Astrocyte of the spinal cord (primary cell): Measurements from ENCODE around the gene IL15RA.

Experiments used
- DNase-seq: peaks from one replicate; pipeline ENCODE4 v3.0.0; 2011; ENCODE audit warnings: low read depth, low spot score
- H3K4me3 ChIP-seq: 2 replicates; pipeline ENCODE4 v1.5.1; 2011; ENCODE audit warnings: low read depth, mild to moderate bottlenecking, low read length, moderate library complexity
- in situ Hi-C: cut with HindIII; loops from 2 replicates; pipeline ENCODE4 v1.10.0; 2017; ENCODE audit warnings: low sequenced_read_pairs
- TF ChIP-seq, protein P1 (sequence below): IDR thresholded peaks from 2 replicates; pipeline ENCODE4 v1.5.1; 2012; ENCODE audit warnings: low read depth, mild to moderate bottlenecking, low read length, inconsistent platforms

IL15RA gene

DNA sequence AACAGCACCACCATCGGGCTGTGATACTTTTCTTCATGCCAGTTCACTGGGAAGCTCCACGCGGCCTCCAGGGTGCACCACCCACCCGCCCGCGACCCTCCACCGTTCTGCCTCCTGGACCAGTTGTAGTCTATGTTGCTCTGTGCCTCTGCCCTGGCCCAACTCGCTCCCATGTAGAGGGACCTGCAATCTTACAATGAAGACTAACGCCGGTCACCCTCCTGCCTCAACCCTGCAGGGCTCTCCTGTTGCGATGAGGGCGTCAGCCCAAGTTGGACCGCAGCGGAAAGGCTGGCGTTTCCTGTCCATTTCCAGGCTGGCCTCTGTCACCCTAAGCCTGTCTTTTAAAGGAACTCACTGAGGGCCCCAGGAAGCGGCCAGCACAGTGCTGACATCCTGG lies 34.9 kb downstream of the IL15RA start:
- DNase-seq, result no peak
- in situ Hi-C loops, result no loop called here
- TF ChIP-seq, protein P1, sequence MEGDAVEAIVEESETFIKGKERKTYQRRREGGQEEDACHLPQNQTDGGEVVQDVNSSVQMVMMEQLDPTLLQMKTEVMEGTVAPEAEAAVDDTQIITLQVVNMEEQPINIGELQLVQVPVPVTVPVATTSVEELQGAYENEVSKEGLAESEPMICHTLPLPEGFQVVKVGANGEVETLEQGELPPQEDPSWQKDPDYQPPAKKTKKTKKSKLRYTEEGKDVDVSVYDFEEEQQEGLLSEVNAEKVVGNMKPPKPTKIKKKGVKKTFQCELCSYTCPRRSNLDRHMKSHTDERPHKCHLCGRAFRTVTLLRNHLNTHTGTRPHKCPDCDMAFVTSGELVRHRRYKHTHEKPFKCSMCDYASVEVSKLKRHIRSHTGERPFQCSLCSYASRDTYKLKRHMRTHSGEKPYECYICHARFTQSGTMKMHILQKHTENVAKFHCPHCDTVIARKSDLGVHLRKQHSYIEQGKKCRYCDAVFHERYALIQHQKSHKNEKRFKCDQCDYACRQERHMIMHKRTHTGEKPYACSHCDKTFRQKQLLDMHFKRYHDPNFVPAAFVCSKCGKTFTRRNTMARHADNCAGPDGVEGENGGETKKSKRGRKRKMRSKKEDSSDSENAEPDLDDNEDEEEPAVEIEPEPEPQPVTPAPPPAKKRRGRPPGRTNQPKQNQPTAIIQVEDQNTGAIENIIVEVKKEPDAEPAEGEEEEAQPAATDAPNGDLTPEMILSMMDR, result no peak
- H3K4me3 ChIP-seq, result no peak overlapping the region

DNA sequence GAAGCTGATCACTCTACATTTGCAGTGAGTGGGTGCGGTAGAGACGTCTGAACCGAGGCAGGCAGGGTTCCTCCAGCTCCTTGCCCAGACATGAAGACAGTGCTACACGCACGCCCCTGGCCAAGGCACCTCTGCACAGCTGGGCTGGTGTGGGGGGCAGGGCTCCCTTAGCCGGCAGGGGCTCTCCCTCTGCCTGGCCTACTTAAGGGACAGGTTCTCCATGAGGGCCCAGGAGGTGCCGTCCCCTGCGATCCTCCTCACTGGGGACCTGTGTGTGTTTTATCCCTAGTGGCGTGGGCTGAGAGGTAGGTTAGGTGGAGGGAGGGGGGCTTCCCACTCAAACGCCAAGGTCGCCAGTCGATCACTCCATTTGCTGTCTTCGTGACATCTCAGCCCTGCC lies 35.3 kb downstream of the IL15RA start:
- H3K4me3 ChIP-seq, result no peak overlapping the region
- no peak for DNase-seq
- in situ Hi-C loops, result no loop called here
- TF ChIP-seq, protein P1, result no peak

DNA sequence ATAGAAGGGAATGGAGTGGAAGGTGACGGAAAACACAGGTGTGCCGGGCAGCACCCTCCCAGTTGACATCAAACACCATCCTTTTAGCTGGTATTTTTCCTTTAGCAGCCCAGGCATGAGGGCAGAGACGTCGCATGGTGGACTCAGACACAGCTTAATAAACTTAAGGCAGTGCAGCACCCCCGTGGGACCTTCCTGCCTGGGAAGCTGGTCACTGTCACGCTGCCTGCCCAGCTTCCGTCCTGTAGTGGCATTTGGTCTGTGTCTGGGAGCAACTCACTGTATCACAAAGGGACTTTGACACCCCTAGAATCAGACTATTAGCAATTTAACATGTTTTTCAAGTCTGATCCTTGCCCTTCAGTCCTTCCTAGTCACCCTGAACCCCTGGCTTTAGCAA lies 35.8 kb downstream of the IL15RA start:
- DNase-seq, result no peak
- H3K4me3 ChIP-seq, result no peak overlapping the region
- TF ChIP-seq, protein P1, result no peak
- in situ Hi-C loops, result no loop called here

DNA sequence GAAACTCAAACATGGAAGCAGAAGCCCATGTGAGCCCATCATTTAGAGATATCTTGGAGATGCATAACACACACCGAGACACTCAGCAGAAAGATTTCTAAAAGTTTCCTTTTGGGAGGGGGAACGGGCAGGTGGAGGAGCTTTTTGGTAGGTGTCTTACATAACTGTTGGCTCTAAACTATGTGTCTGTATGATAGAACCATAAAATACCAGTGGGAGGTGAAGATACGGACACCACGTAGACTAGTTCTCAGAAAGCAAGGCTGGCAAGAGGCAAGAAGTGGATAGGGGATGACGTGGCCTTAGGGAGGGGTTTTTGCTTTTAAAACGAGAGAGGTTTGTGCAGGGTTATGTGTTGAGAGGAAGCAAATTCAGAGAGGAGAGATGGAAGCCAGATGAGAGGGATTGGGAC lies 36.5 kb downstream of the IL15RA start:
- no peak overlapping the region for H3K4me3 ChIP-seq
- in situ Hi-C loops, result no loop called here
- TF ChIP-seq, protein P1, result no peak
- no peak for DNase-seq

DNA sequence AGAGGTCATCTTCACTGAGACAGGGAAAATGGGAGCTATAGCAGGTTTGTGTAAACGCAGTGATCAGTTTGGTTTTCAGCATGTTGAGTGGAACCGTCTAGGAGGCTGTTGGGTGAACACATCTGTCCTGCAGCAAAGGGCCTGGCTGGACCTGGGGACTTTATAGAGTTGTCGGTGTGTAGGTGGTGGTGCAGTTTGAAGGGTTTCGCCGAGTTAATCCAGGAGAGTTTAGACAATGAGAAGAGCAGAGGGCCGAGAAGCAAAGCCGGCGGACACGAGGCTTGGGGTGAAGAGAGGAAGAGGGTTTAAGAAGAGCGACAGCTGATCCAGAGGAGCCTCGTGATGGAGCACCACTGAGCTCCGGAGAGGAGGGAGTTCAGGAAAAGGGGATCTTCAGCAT lies 39.1 kb downstream of the IL15RA start:
- in situ Hi-C loops, result no loop called here
- DNase-seq, result no peak
- TF ChIP-seq, protein P1, result no peak
- H3K4me3 ChIP-seq, result no peak overlapping the region

DNA sequence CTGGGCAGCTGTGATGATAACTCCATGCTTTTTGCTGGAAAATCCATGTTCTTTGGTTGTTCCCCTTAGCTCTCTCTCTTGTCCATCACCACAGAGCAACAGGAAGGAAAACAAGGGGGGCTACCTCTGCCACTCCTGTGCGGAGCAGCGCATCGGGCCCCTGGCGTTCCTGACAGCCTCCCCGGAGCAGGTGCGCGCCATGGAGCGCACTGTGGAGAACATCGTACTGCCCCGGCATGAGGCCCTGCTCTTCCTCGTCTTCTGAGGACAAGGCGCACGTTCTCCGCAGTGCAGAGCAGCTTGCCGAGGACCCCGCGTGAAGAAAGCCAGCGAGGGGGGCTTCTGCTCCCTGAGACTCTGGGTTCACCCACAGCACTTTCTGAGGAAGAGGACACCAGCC lies 40.3 kb downstream of the IL15RA start:
- H3K4me3 ChIP-seq, result no peak overlapping the region
- TF ChIP-seq, protein P1, result no peak
- in situ Hi-C loops, result no loop called here
- DNase-seq, result no peak

DNA sequence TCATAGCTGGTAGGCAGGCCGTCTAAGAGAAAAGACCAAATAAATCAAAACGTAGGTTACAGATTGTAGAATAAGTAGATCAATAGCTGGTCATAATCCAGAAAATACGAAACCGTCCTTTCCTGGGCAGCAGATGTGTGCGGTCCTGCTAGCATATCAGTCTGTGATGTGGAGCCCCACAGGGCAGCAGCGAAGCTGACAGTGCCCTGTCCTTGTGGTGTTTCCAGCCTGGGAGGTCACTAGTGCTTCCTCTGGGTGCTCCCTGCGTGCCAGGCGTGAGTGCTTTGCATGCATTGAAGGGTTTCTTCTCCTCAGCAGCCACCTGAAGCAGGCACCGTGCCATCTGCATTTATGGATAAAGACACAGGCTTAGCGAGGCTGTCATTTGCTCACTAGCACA lies 41.7 kb downstream of the IL15RA start:
- in situ Hi-C loops, result no loop called here
- H3K4me3 ChIP-seq, result no peak overlapping the region
- DNase-seq, result no peak
- TF ChIP-seq, protein P1, result no peak
